Type B pancreatic cell (in vitro differentiated cells): Measurements from ENCODE around the gene PPIH. TPM values are rescaled to one million over a fixed set of nuclear protein-coding genes. Genes with fewer than 3 reads are reported as not detected.

Experiments used
- DNase-seq: peaks from one replicate; pipeline ENCODE4 v3.0.0; 2021; ENCODE audit warnings: mixed read lengths; ENCODE audit not compliant: unreplicated experiment; ENCODE audit errors: extremely low spot score
- H3K27ac Mint-ChIP-seq: 2 replicates; pipeline ENCODE4 v1.8.0; 2021; ENCODE audit warnings: mild to moderate bottlenecking, mixed read lengths
- H3K27me3 Mint-ChIP-seq: 2 replicates; pipeline ENCODE4 v1.8.0; 2021; ENCODE audit warnings: mixed read lengths
- H3K36me3 Mint-ChIP-seq: 2 replicates; pipeline ENCODE4 v1.8.0; 2021; ENCODE audit warnings: mixed read lengths
- H3K4me1 Mint-ChIP-seq: one replicate; pipeline ENCODE4 v1.8.0; 2021; ENCODE audit warnings: mixed read lengths; ENCODE audit not compliant: unreplicated experiment
- H3K4me3 Mint-ChIP-seq: 2 replicates; pipeline ENCODE4 v1.8.0; 2021; ENCODE audit warnings: mild to moderate bottlenecking, mixed read lengths
- H3K9me3 Mint-ChIP-seq: 2 replicates; pipeline ENCODE4 v1.8.0; 2021; ENCODE audit warnings: mixed read lengths
- CTCF ChIP-seq: fragments of 200-600 bp; sonication (generic); conservative IDR thresholded peaks from 2 replicates; pipeline ENCODE4 v1.5.0; 2021; ENCODE audit warnings: antibody characterized with exemption, mild to moderate bottlenecking
- total RNA-seq: library from RNA; stranded (reverse); gene quantifications from 2 replicates; pipeline ENCODE4 v1.2.1, GENCODE V29; 2021; ENCODE audit warnings: low replicate concordance

The PPIH gene
- total RNA-seq, 1 donor from 2014 or later = 58.9 TPM

GRCh38 chr1:42691157-42691498 lies 32.9 kb downstream of the PPIH start:
- H3K36me3 Mint-ChIP-seq = peaks cover 35% of the 10 kb centered on the region
- peak overlapping the region; percentile 37 for H3K27ac Mint-ChIP-seq
- no peak for TF ChIP-seq CTCF
- H3K27me3 Mint-ChIP-seq = no peaks in the 10 kb centered on the region
- peak overlapping the region; percentile 39 for H3K4me3 Mint-ChIP-seq
- H3K4me1 Mint-ChIP-seq = peaks cover 57% of the 10 kb centered on the region
- H3K9me3 Mint-ChIP-seq = no peaks in the 10 kb centered on the region
- no peak for DNase-seq

- H3K36me3 Mint-ChIP-seq = peaks cover 46% of the 10 kb centered on the region
- no peak for TF ChIP-seq CTCF
- peak overlapping the region; percentile 75 for H3K4me3 Mint-ChIP-seq
- H3K27ac Mint-ChIP-seq = peak overlapping the region; percentile 86
- no peaks in the 10 kb centered on the region for H3K27me3 Mint-ChIP-seq
- DNase-seq = no peak
- peaks cover 51% of the 10 kb centered on the region for H3K4me1 Mint-ChIP-seq
- H3K9me3 Mint-ChIP-seq = no peaks in the 10 kb centered on the region
Measured at GRCh38 chr1:42692461-42692860, 34.2 kb downstream of the PPIH start.

- TF ChIP-seq CTCF = no peak
- Mint-ChIP-seq H3K36me3 (peaks cover 47% of the 10 kb centered on the region), H3K4me3 (peak overlapping the region; percentile 75), H3K27me3 (no peaks in the 10 kb centered on the region), H3K9me3 (no peaks in the 10 kb centered on the region), H3K4me1 (peaks cover 47% of the 10 kb centered on the region), H3K27ac (peak overlapping the region; percentile 86)
- no peak for DNase-seq
Measured at GRCh38 chr1:42692911-42693310, 34.7 kb downstream of the PPIH start.

- no peak for DNase-seq
- H3K9me3 Mint-ChIP-seq = no peaks in the 10 kb centered on the region
- H3K4me1 Mint-ChIP-seq = peaks cover 10% of the 10 kb centered on the region
- no peak for TF ChIP-seq CTCF
- H3K36me3 Mint-ChIP-seq = peaks cover 79% of the 10 kb centered on the region
- H3K27me3 Mint-ChIP-seq = no peaks in the 10 kb centered on the region
- no peak overlapping the region for H3K4me3 Mint-ChIP-seq
- no peak overlapping the region for H3K27ac Mint-ChIP-seq
Measured at GRCh38 chr1:42698081-42698813, 40.0 kb downstream of the PPIH start.

GRCh38 chr1:42700006-42700405 lies 41.8 kb downstream of the PPIH start:
- Mint-ChIP-seq H3K27ac (no peak overlapping the region), H3K27me3 (no peaks in the 10 kb centered on the region), H3K4me3 (no peak overlapping the region), H3K36me3 (peaks cover 74% of the 10 kb centered on the region), H3K9me3 (no peaks in the 10 kb centered on the region), H3K4me1 (peaks cover 3% of the 10 kb centered on the region)
- DNase-seq = no peak
- TF ChIP-seq CTCF = no peak
